Liver (tissue), 9 donors: ENCODE measurements around the gene TTC22. TPM values are rescaled to one million over a fixed set of nuclear protein-coding genes. Genes with fewer than 3 reads are reported as not detected.

ENCODE experiments used
- DNase-seq: peaks from one replicate; pipeline ENCODE4 v3.0.0-alpha.2; 2017; ENCODE audit warnings: low spot score
- H3K27ac ChIP-seq, 2 donors: one replicate each; pipeline ENCODE4 v1.7.0; 2013; ENCODE audit warnings: inconsistent platforms in 2 of 2, low read length in 2 of 2, control low read depth in 1 of 2, low read depth in 1 of 2, mild to moderate bottlenecking in 1 of 2
- H3K27me3 ChIP-seq, 4 donors: one replicate each; pipeline versions ENCODE4 v1.6.1 to v1.7.0; 2013; ENCODE audit warnings: low read length in 3 of 4, inconsistent platforms in 1 of 4, mild to moderate bottlenecking in 1 of 4, moderate library complexity in 1 of 4; ENCODE audit not compliant: control insufficient read depth in 4 of 4, insufficient read depth in 4 of 4
- H3K36me3 ChIP-seq, 4 donors: one replicate each; pipeline versions ENCODE4 v1.6.1 to v1.7.0; 2013; ENCODE audit warnings: low read length in 3 of 4, mild to moderate bottlenecking in 3 of 4, low read depth in 1 of 4, moderate library complexity in 1 of 4; ENCODE audit not compliant: control insufficient read depth in 4 of 4, insufficient read depth in 3 of 4
- H3K4me1 ChIP-seq, 4 donors: one replicate each; pipeline versions ENCODE4 v1.6.1 to v1.7.0; 2013; ENCODE audit warnings: low read length in 3 of 4, mild to moderate bottlenecking in 3 of 4, moderate library complexity in 1 of 4; ENCODE audit not compliant: control insufficient read depth in 4 of 4, insufficient read depth in 4 of 4
- H3K4me3 ChIP-seq, 3 donors: one replicate each; pipeline versions ENCODE4 v1.6.1 to v1.7.0; 2013; ENCODE audit warnings: low read length in 3 of 3, control low read depth in 1 of 3, low read depth in 1 of 3, mild to moderate bottlenecking in 1 of 3
- H3K9ac ChIP-seq, 2 donors: one replicate each; pipeline ENCODE4 v1.7.0; 2013; ENCODE audit warnings: low read length in 2 of 2, mild to moderate bottlenecking in 2 of 2, moderate library complexity in 2 of 2, control low read depth in 1 of 2, low read depth in 1 of 2
- H3K9me3 ChIP-seq, 4 donors: one replicate each; pipeline versions ENCODE4 v1.6.1 to v1.7.0; 2013; ENCODE audit warnings: low read length in 3 of 4; ENCODE audit not compliant: control insufficient read depth in 4 of 4
- ATF3 ChIP-seq: IDR thresholded peaks from 2 replicates; pipeline ENCODE4 v1.6.1; 2016; ENCODE audit warnings: antibody characterized with exemption
- CTCF ChIP-seq: fragments of 150-350 bp; IDR thresholded peaks from 2 replicates; pipeline ENCODE4 v1.5.1; 2017; ENCODE audit warnings: improper control_type of control experiment, low read depth, low read length; ENCODE audit not compliant: missing input control
- FOXA1 ChIP-seq: IDR thresholded peaks from 2 replicates; pipeline ENCODE4 v1.6.1; 2016; ENCODE audit warnings: antibody characterized with exemption
- FOXA2 ChIP-seq: IDR thresholded peaks from 2 replicates; pipeline ENCODE4 v1.6.1; 2016; ENCODE audit warnings: antibody characterized with exemption
- GABPA ChIP-seq, 2 donors: IDR thresholded peaks in 1 of 2; conservative IDR thresholded peaks in 1 of 2; 2 replicates each; pipeline ENCODE4 v1.6.1; 2016; ENCODE audit warnings: antibody characterized with exemption in 2 of 2, mild to moderate bottlenecking in 1 of 2, moderate library complexity in 1 of 2
- HNF4A ChIP-seq, 2 donors: conservative IDR thresholded peaks; 2 replicates each; pipeline ENCODE4 v1.6.1; 2016; ENCODE audit warnings: antibody characterized with exemption in 2 of 2, mild to moderate bottlenecking in 2 of 2
- HNF4G ChIP-seq: IDR thresholded peaks from 2 replicates; pipeline ENCODE4 v1.6.1; 2016; ENCODE audit warnings: antibody characterized with exemption
- JUND ChIP-seq, 2 donors: IDR thresholded peaks; 2 replicates each; pipeline ENCODE4 v1.6.1; 2016; ENCODE audit warnings: antibody characterized with exemption in 2 of 2
- MAX ChIP-seq: IDR thresholded peaks from 2 replicates; pipeline ENCODE4 v1.6.1; 2016; ENCODE audit warnings: antibody characterized with exemption
- NR2F2 ChIP-seq: IDR thresholded peaks from 2 replicates; pipeline ENCODE4 v1.6.1; 2016; ENCODE audit warnings: antibody characterized with exemption
- RAD21 ChIP-seq, 2 donors: IDR thresholded peaks; 2 replicates each; pipeline ENCODE4 v1.6.1; 2016; ENCODE audit warnings: antibody characterized with exemption in 2 of 2, mild to moderate bottlenecking in 2 of 2
- REST ChIP-seq: IDR thresholded peaks from 2 replicates; pipeline ENCODE4 v1.6.1; 2016; ENCODE audit warnings: antibody characterized with exemption, mild to moderate bottlenecking
- RXRA ChIP-seq, 2 donors: IDR thresholded peaks; 2 replicates each; pipeline ENCODE4 v1.6.1; 2017 to 2018; ENCODE audit warnings: antibody characterized with exemption in 2 of 2, mild to moderate bottlenecking in 1 of 2
- SP1 ChIP-seq: IDR thresholded peaks from 2 replicates; pipeline ENCODE4 v1.6.1; 2018; ENCODE audit warnings: antibody characterized with exemption, mild to moderate bottlenecking
- TAF1 ChIP-seq: conservative IDR thresholded peaks from 2 replicates; pipeline ENCODE4 v1.6.1; 2016; ENCODE audit warnings: antibody characterized with exemption, mild to moderate bottlenecking
- YY1 ChIP-seq: IDR thresholded peaks from 2 replicates; pipeline ENCODE4 v1.6.1; 2016; ENCODE audit warnings: antibody characterized with exemption, mild to moderate bottlenecking
- ZBTB33 ChIP-seq: IDR thresholded peaks from 2 replicates; pipeline ENCODE4 v1.6.1; 2016; ENCODE audit warnings: antibody characterized with exemption
- WGBS: extraction: QIAGEN DNeasy Blood & Tissue Kit; methylation state at CpG from one replicate; pipeline ENCODE4 v1.1.7; 2013; 5-methylcytosine and 5-hydroxymethylcytosine counted together
- polyA plus RNA-seq, 2 donors: library from polyadenylated mRNA; stranded (reverse) in 1 of 2; unstranded in 1 of 2; fragments of 200-250 nt in 1 of 2; fragments of >200 nt in 1 of 2; fragmentation: Nextera tagmentation in 1 of 2; extraction: Ambion mirVana in 1 of 2; gene quantifications; one replicate each; pipeline versions ENCODE4 v1.2.1 to v1.2.3, GENCODE V29; 2013 to 2015
- total RNA-seq, 2 donors: library from RNA; depleted of rRNA; stranded (reverse); fragments of >200 nt; gene quantifications; one replicate each; pipeline ENCODE4 v1.2.3, GENCODE V29; 2014
- donor health status: healthy.
- donor health status: healthy.
- donor health status: healthy.
- donor health status: healthy.
- donor health status: healthy.

The TTC22 gene
- total and polyA plus RNA-seq, 4 donors, result 0.96 to 3.5 (median 2.3) TPM

GRCh38 chr1:54738244-54738643, 62.9 kb downstream of the TTC22 start:
- 92% methylated on average over 6 of the region's 6 CpGs for WGBS
- H3K36me3 ChIP-seq, result peaks cover 10 to 70% (median 51%) of the 10 kb centered on the region in 4 donors
- H3K4me1 ChIP-seq, result no peaks in the 10 kb centered on the region
- TF ChIP-seq FOXA2 (no peak), HNF4A (conservative IDR thresholded peaks at IDR 0.05) (no peak), YY1 (no peak), HNF4G (no peak), SP1 (no peak), ATF3 (no peak), RXRA (IDR thresholded peaks at IDR 0.05) (no peak), ZBTB33 (no peak), JUND (IDR thresholded peaks at IDR 0.05) (no peak), RAD21 (IDR thresholded peaks at IDR 0.05) (no peak), NR2F2 (no peak)
- no peak overlapping the region for H3K9ac ChIP-seq
- no peak for DNase-seq
- no peak overlapping the region for H3K27ac ChIP-seq
- H3K9me3 ChIP-seq, result no peaks in the 10 kb centered on the region
- no peaks in the 10 kb centered on the region for H3K27me3 ChIP-seq
- H3K4me3 ChIP-seq, result no peak overlapping the region

GRCh38 chr1:54736685-54737084, 64.4 kb downstream of the TTC22 start:
- TF ChIP-seq REST (no peak), FOXA2 (no peak), HNF4A (conservative IDR thresholded peaks at IDR 0.05) (no peak), CTCF (no peak), RAD21 (IDR thresholded peaks at IDR 0.05) (no peak), TAF1 (no peak), MAX (no peak), SP1 (no peak), FOXA1 (no peak), NR2F2 (no peak), ZBTB33 (no peak), RXRA (IDR thresholded peaks at IDR 0.05) (no peak), JUND (IDR thresholded peaks at IDR 0.05) (no peak), GABPA (IDR thresholded peaks at IDR 0.05 in 1 of 2, conservative IDR thresholded peaks at IDR 0.05 in 1 of 2) (no peak), ATF3 (no peak)
- Histone ChIP-seq H3K36me3 (peaks cover 11 to 67% (median 50%) of the 10 kb centered on the region in 4 donors), H3K27ac (no peak overlapping the region), H3K4me3 (no peak overlapping the region), H3K4me1 (no peaks in the 10 kb centered on the region), H3K9ac (no peak overlapping the region), H3K9me3 (no peaks in the 10 kb centered on the region), H3K27me3 (no peaks in the 10 kb centered on the region)
- 96% methylated on average over 5 of the region's 5 CpGs for WGBS
- no peak for DNase-seq
